H1 (cell line): Measurements from ENCODE around the gene ANXA2. TPM values are rescaled to one million over a fixed set of nuclear protein-coding genes. Genes with fewer than 3 reads are reported as not detected.

ENCODE experiments used
- CTCF ChIA-PET: fragments of 300-600 bp; sonication (Branson Sonifier 250); formaldehyde crosslinking; loops from one replicate; lab custom pipeline; 2021; ENCODE audit not compliant: partially characterized antibody; lab: Charles Lee
- POLR2A ChIA-PET: fragments of 300-600 bp; sonication (Branson Sonifier 250); formaldehyde crosslinking; loops from one replicate; lab custom pipeline; 2021; ENCODE audit warnings: inconsistent platforms; ENCODE audit not compliant: partially characterized antibody; lab: Charles Lee
- DNase-seq, 2 experiments: peaks; one replicate each; pipeline versions ENCODE4 v3.0.0 to v3.0.0-alpha.2; 2010 to 2022; ENCODE audit warnings: low spot score in 2 of 2, low read depth in 1 of 2, mixed read lengths in 1 of 2
- FAIRE-seq: peaks from 2 replicates; lab custom pipeline; 2011; peaks lifted over from hg19 to GRCh38; lab: Jason Lieb, UNC
- H2AFZ ChIP-seq: 2 replicates; pipeline ENCODE4 v1.8.1; 2012; ENCODE audit warnings: low read length, inconsistent platforms
- H2AK5ac ChIP-seq: 2 replicates; pipeline ENCODE4 v1.6.1; 2013; ENCODE audit warnings: low read depth, low read length
- H2BK120ac ChIP-seq: replicated peaks from 2 replicates; pipeline ENCODE3; 2013; ENCODE audit warnings: low read depth, low read length, inconsistent platforms
- H2BK12ac ChIP-seq: 2 replicates; pipeline ENCODE4 v1.6.1; 2013; ENCODE audit warnings: low read depth, low read length
- H2BK15ac ChIP-seq: 2 replicates; pipeline ENCODE4 v1.6.1; 2013; ENCODE audit warnings: low read length
- H2BK20ac ChIP-seq: 2 replicates; pipeline ENCODE4 v1.6.1; 2013; ENCODE audit warnings: low read length
- H2BK5ac ChIP-seq: 2 replicates; pipeline ENCODE4 v1.6.1; 2013; ENCODE audit warnings: low read depth, low read length
- H3K14ac ChIP-seq: 2 replicates; pipeline ENCODE4 v1.6.1; 2013; ENCODE audit warnings: inconsistent platforms; ENCODE audit not compliant: insufficient read length
- H3K18ac ChIP-seq: 2 replicates; pipeline ENCODE4 v1.6.1; 2013; ENCODE audit warnings: low read length; ENCODE audit errors: extremely low read depth
- H3K23ac ChIP-seq: 2 replicates; pipeline ENCODE4 v1.6.1; 2013; ENCODE audit warnings: inconsistent platforms; ENCODE audit not compliant: insufficient read length
- H3K23me2 ChIP-seq: 2 replicates; pipeline ENCODE4 v1.6.1; 2013; ENCODE audit warnings: low read depth, low read length
- H3K27ac ChIP-seq: 2 replicates; pipeline ENCODE4 v1.6.1; 2011; ENCODE audit warnings: low read depth, low read length, inconsistent platforms
- H3K27me3 ChIP-seq, 4 experiments: replicated peaks in 1 of 4; 1 replicate in 1 of 4; 2 replicates in 3 of 4; pipeline versions ENCODE4 v1.6.1 to v1.8.1; 2011 to 2013; ENCODE audit warnings: low read length in 3 of 4, mild to moderate bottlenecking in 3 of 4, inconsistent platforms in 2 of 4, mixed read lengths in 2 of 4, moderate library complexity in 1 of 4; ENCODE audit not compliant: control insufficient read depth in 3 of 4, insufficient read depth in 3 of 4; ENCODE audit errors: extremely low read depth in 1 of 4
- H3K36me3 ChIP-seq, 4 experiments: 2 replicates each; pipeline versions ENCODE4 v1.6.1 to v1.8.1; 2011 to 2013; ENCODE audit warnings: mild to moderate bottlenecking in 4 of 4, low read length in 3 of 4, moderate library complexity in 2 of 4, control low read depth in 1 of 4, inconsistent platforms in 1 of 4; ENCODE audit not compliant: insufficient read depth in 4 of 4, control insufficient read depth in 2 of 4
- H3K4ac ChIP-seq: replicated peaks from 2 replicates; pipeline ENCODE3; 2013; ENCODE audit warnings: low read length, low read depth, mixed read lengths, inconsistent platforms; ENCODE audit not compliant: insufficient read length
- H3K4me1 ChIP-seq, 4 experiments: replicated peaks in 1 of 4; 1 replicate in 1 of 4; 2 replicates in 3 of 4; pipeline versions ENCODE4 v1.6.1 to v1.8.1; 2011 to 2013; ENCODE audit warnings: low read length in 3 of 4, inconsistent platforms in 2 of 4, mixed read lengths in 1 of 4; ENCODE audit not compliant: insufficient read depth in 4 of 4, control insufficient read depth in 3 of 4
- H3K4me2 ChIP-seq, 2 experiments: 2 replicates each; pipeline versions ENCODE4 v1.6.1 to v1.8.1; 2011 to 2013; ENCODE audit warnings: low read depth in 2 of 2, low read length in 2 of 2, control low read depth in 1 of 2, inconsistent platforms in 1 of 2, mild to moderate bottlenecking in 1 of 2; ENCODE audit not compliant: insufficient read depth in 1 of 2
- H3K4me3 ChIP-seq, 4 experiments: fragments of 200-600, 300-600 bp in 1 of 4; sonication (generic), shearing (Covaris generic), sonication (Bioruptor Twin) in 1 of 4; 2 replicates each; pipeline versions ENCODE4 v1.5.1 to v1.8.1; 2011 to 2016; ENCODE audit warnings: low read length in 4 of 4, low read depth in 3 of 4, control low read depth in 2 of 4, inconsistent platforms in 2 of 4, mild to moderate bottlenecking in 2 of 4, mixed read lengths in 1 of 4, moderate library complexity in 1 of 4; ENCODE audit not compliant: insufficient read depth in 2 of 4; ENCODE audit errors: extremely low read depth in 1 of 4
- H3K56ac ChIP-seq: replicated peaks from 2 replicates; pipeline ENCODE3; 2013; ENCODE audit warnings: low read depth, mild to moderate bottlenecking, mixed read lengths, low read length, inconsistent platforms; ENCODE audit not compliant: insufficient read length
- H3K79me1 ChIP-seq: 2 replicates; pipeline ENCODE4 v1.6.1; 2013; ENCODE audit warnings: low read depth, low read length, control low read depth
- H3K79me2 ChIP-seq, 2 experiments: 2 replicates each; pipeline versions ENCODE4 v1.6.1 to v1.8.1; 2012 to 2013; ENCODE audit warnings: low read length in 2 of 2, mild to moderate bottlenecking in 2 of 2, inconsistent platforms in 1 of 2; ENCODE audit not compliant: insufficient read depth in 2 of 2, control insufficient read depth in 1 of 2
- H3K9ac ChIP-seq, 4 experiments: replicated peaks in 1 of 4; 1 replicate in 1 of 4; 2 replicates in 3 of 4; pipeline versions ENCODE4 v1.6.1 to v1.8.1; 2011 to 2013; ENCODE audit warnings: low read depth in 3 of 4, low read length in 3 of 4, control low read depth in 2 of 4, mild to moderate bottlenecking in 2 of 4, moderate library complexity in 2 of 4, inconsistent platforms in 1 of 4; ENCODE audit errors: extremely low read depth in 1 of 4
- H3K9me3 ChIP-seq, 2 experiments: 2 replicates each; pipeline versions ENCODE4 v1.6.1 to v1.8.1; 2012 to 2013; ENCODE audit warnings: mild to moderate bottlenecking in 2 of 2, moderate library complexity in 2 of 2, control low read depth in 1 of 2, inconsistent platforms in 1 of 2, low read depth in 1 of 2, low read length in 1 of 2, mixed read lengths in 1 of 2; ENCODE audit not compliant: insufficient read depth in 2 of 2
- H4K20me1 ChIP-seq, 2 experiments: replicated peaks in 1 of 2; 2 replicates each; pipeline versions ENCODE3 to v1.8.1; 2011 to 2013; ENCODE audit warnings: inconsistent platforms in 2 of 2, low read length in 2 of 2, mild to moderate bottlenecking in 1 of 2; ENCODE audit not compliant: insufficient read depth in 2 of 2, control insufficient read depth in 1 of 2
- H4K5ac ChIP-seq: 2 replicates; pipeline ENCODE4 v1.6.1; 2013; ENCODE audit warnings: low read length, low read depth, mixed read lengths, inconsistent platforms; ENCODE audit not compliant: insufficient read length
- H4K8ac ChIP-seq: 2 replicates; pipeline ENCODE4 v1.8.0; 2013; ENCODE audit warnings: mild to moderate bottlenecking, moderate library complexity, low read length, inconsistent platforms; ENCODE audit not compliant: insufficient read depth; ENCODE audit errors: extremely low read depth
- H4K91ac ChIP-seq: replicated peaks from 2 replicates; pipeline ENCODE3; 2013; ENCODE audit warnings: low read length, mixed read lengths, inconsistent platforms; ENCODE audit not compliant: insufficient read length
- BRCA1 ChIP-seq: IDR thresholded peaks from 2 replicates; pipeline ENCODE4 v1.6.1; 2012; ENCODE audit warnings: low read depth, low read length, improper control_type of control experiment
- CHD1 ChIP-seq: IDR thresholded peaks from 2 replicates; pipeline ENCODE4 v1.6.1; 2012; ENCODE audit warnings: low read depth, low read length, improper control_type of control experiment
- CTBP2 ChIP-seq: IDR thresholded peaks from 2 replicates; pipeline ENCODE4 v1.7.0; 2011; ENCODE audit warnings: borderline replicate concordance, mild to moderate bottlenecking, moderate library complexity, mixed read lengths, low read length; ENCODE audit not compliant: insufficient read depth, insufficient read length
- JUN ChIP-seq: IDR thresholded peaks from 2 replicates; pipeline ENCODE4 v1.6.1; 2011; ENCODE audit warnings: low read depth, mild to moderate bottlenecking, improper control_type of control experiment, low read length
- NRF1 ChIP-seq: IDR thresholded peaks from 2 replicates; pipeline ENCODE4 v1.6.1; 2011; ENCODE audit warnings: mild to moderate bottlenecking, low read depth, low read length, improper control_type of control experiment
- POLR2A ChIP-seq, 2 experiments: IDR thresholded peaks; 1 replicate in 1 of 2; 2 replicates in 1 of 2; pipeline ENCODE4 v1.6.1; 2011; ENCODE audit warnings: low read depth in 2 of 2, low read length in 2 of 2, mild to moderate bottlenecking in 2 of 2; ENCODE audit errors: control extremely low read depth in 1 of 2
- SP2 ChIP-seq: IDR thresholded peaks from 2 replicates; pipeline ENCODE4 v1.6.1; 2012; ENCODE audit warnings: mild to moderate bottlenecking, low read length, inconsistent platforms
- TAF1 ChIP-seq: IDR thresholded peaks from 2 replicates; pipeline ENCODE4 v1.6.1; 2011; ENCODE audit warnings: mild to moderate bottlenecking, low read depth, low read length
- WGBS, 2 experiments: shearing (Covaris generic) in 1 of 2; methylation state at CpG; one replicate each; pipeline versions ENCODE4 v1.1.6 to v1.1.7; 2013 to 2015; ENCODE audit warnings: low lambda C conversion rate in 2 of 2, mixed read lengths in 2 of 2, inconsistent platforms in 1 of 2, low coverage in 1 of 2, missing lambda C conversion rate in 1 of 2; ENCODE audit not compliant: insufficient replicate concordance in 2 of 2, insufficient coverage in 1 of 2, insufficient read length in 1 of 2; ENCODE audit errors: extremely low coverage in 1 of 2, missing lambda C conversion rate in 1 of 2; 5-methylcytosine and 5-hydroxymethylcytosine counted together
- polyA plus RNA-seq, 7 experiments: library from polyadenylated mRNA; depleted of rRNA in 3 of 7; stranded (reverse) in 5 of 7; unstranded in 2 of 7; fragments of >200 nt in 5 of 7; fragments of 200-250 nt in 2 of 7; gene quantifications; 1 replicate in 5 of 7; 2 replicates in 1 of 7; 4 replicates in 1 of 7; pipeline versions ENCODE4 v1.2.1 to v1.2.3, GENCODE V29; 2011 to 2013; ENCODE audit warnings: missing spikeins in 2 of 7, mixed read lengths in 2 of 7
- total RNA-seq: library from RNA; stranded (reverse); fragmentation: NEBNext Ultra II Directional; extraction: Animal tissue kit (Norgen Biotek cat#: 25700); gene quantifications from 2 replicates; pipeline ENCODE4 v1.2.1, GENCODE V29; 2021

Gene ANXA2
- total and polyA plus RNA-seq, 2 of the 8 experiments (the other 6 are each of a cell fraction or from before 2014, with no cell fraction given), result 178 to 217 TPM

GRCh38 chr15:60411774-60412425, 14.1 kb upstream of the ANXA2 start:
- Histone ChIP-seq H4K8ac (no peak overlapping the region), H3K18ac (no peak overlapping the region), H3K23ac (no peak overlapping the region), H2AFZ (no peak overlapping the region), H4K5ac (no peak overlapping the region), H2BK20ac (no peak overlapping the region), H3K27me3 (no peaks in the 10 kb centered on the region), H3K14ac (no peak overlapping the region), H3K79me2 (no peaks in the 10 kb centered on the region), H3K4me2 (no peak overlapping the region), H2BK12ac (no peak overlapping the region), H3K23me2 (no peaks in the 10 kb centered on the region), H3K4ac (no peak overlapping the region), H3K56ac (no peak overlapping the region), H3K27ac (no peak overlapping the region), H3K79me1 (no peaks in the 10 kb centered on the region), H2AK5ac (no peak overlapping the region), H4K91ac (no peak overlapping the region), H3K4me3 (no peak overlapping the region), H3K36me3 (no peaks in the 10 kb centered on the region), H2BK5ac (no peak overlapping the region), H4K20me1 (no peaks in the 10 kb centered on the region), H2BK15ac (no peak overlapping the region), H2BK120ac (no peak overlapping the region), H3K4me1 (no peaks in the 10 kb centered on the region), H3K9ac (no peak overlapping the region), H3K9me3 (no peaks in the 10 kb centered on the region)
- FAIRE-seq (no peak), DNase-seq (no peak)
- ChIA-PET CTCF (interaction anchor here (1.2 kb wide), 1 partner anchor 18 kb away, joined by 4 read pairs; no protein-coding TSS in a partner anchor), POLR2A (interaction anchor here (0.8 to 1.1 kb wide), 3 partner anchors 8 to 32 kb away, joined by 3 to 5 read pairs (median 5); no protein-coding TSS in a partner anchor)
- no peak for TF ChIP-seq SP2
- no peak for TF ChIP-seq CTBP2
- no peak for TF ChIP-seq NRF1
- no peak for TF ChIP-seq BRCA1
- TF ChIP-seq JUN, result no peak
- TF ChIP-seq POLR2A (IDR thresholded peaks at IDR 0.05; ENCODE audit: control extremely low read depth in 1 of 2, low read depth in 2 of 2, low read length in 2 of 2), result no peak
- TF ChIP-seq CHD1, result no peak
- TF ChIP-seq TAF1, result no peak
- WGBS, 2 experiments, result 94% methylated on average over 8 of the region's 9 CpGs; no CpG with 5 or more reads in 1 of the 2 experiments
